AG08395 (cell line): Measurements from ENCODE around the gene POTEF.
"Not testable (repeated sequence)": the region's sequence is repeated elsewhere in the genome, so short reads cannot be mapped to it uniquely, and the experiment has no call there.

Source experiments
- DNase-seq: peaks from one replicate; pipeline ENCODE4 v3.0.0; 2012; ENCODE audit warnings: mixed read lengths, low spot score

POTEF gene

GRCh38 chr2:130152816-130153595, 24.0 kb upstream of the POTEF start:
- no peak for DNase-seq

- not testable (repeated sequence) for DNase-seq
Measured at GRCh38 chr2:130152136-130152815, 23.3 kb upstream of the POTEF start.

GRCh38 chr2:130151145-130151512, 22.1 kb upstream of the POTEF start:
- DNase-seq = not testable (repeated sequence)

- DNase-seq = no peak
Measured at GRCh38 chr2:130150181-130151144, 21.4 kb upstream of the POTEF start.

- DNase-seq = not testable (repeated sequence)
Measured at GRCh38 chr2:130148515-130148914, 19.5 kb upstream of the POTEF start.

GRCh38 chr2:130145006-130145414, 16.0 kb upstream of the POTEF start, which contains the start of gene CCDC74B:
CCDC74B (minus strand) TSS chr2:130145112; CDS start chr2:130144996, 116 bp downstream.
- not testable (repeated sequence) for DNase-seq

GRCh38 chr2:130143266-130144039, 14.4 kb upstream of the POTEF start:
- DNase-seq = not testable (repeated sequence)

GRCh38 chr2:130142396-130143265, 13.6 kb upstream of the POTEF start:
- not testable (repeated sequence) for DNase-seq

- DNase-seq = not testable (repeated sequence)
Measured at GRCh38 chr2:130141645-130142370, 12.8 kb upstream of the POTEF start.

- not testable (repeated sequence) for DNase-seq
Measured at GRCh38 chr2:130141002-130141401, 12.0 kb upstream of the POTEF start.

GRCh38 chr2:130140516-130140915, 11.5 kb upstream of the POTEF start:
- not testable (repeated sequence) for DNase-seq

- not testable (repeated sequence) for DNase-seq
Measured at GRCh38 chr2:130139331-130140280, 10.6 kb upstream of the POTEF start.

- not testable (repeated sequence) for DNase-seq
Measured at GRCh38 chr2:130138841-130139251, 9.8 kb upstream of the POTEF start.

- DNase-seq = not testable (repeated sequence)
Measured at GRCh38 chr2:130138326-130138725, 9.3 kb upstream of the POTEF start.

GRCh38 chr2:130137118-130137517, 8.1 kb upstream of the POTEF start:
- not testable (repeated sequence) for DNase-seq

- DNase-seq = not testable (repeated sequence)
Measured at GRCh38 chr2:130136546-130136945, 7.5 kb upstream of the POTEF start.

- no peak for DNase-seq
Measured at GRCh38 chr2:130135692-130136541, 6.9 kb upstream of the POTEF start.
